Measurements from ENCODE around the gene C14orf180. TPM values are rescaled to one million over a fixed set of nuclear protein-coding genes. Genes with fewer than 3 reads are reported as not detected.

The C14orf180 gene
- polyA plus RNA-seq, 1 experiment, result not detected

DNA sequence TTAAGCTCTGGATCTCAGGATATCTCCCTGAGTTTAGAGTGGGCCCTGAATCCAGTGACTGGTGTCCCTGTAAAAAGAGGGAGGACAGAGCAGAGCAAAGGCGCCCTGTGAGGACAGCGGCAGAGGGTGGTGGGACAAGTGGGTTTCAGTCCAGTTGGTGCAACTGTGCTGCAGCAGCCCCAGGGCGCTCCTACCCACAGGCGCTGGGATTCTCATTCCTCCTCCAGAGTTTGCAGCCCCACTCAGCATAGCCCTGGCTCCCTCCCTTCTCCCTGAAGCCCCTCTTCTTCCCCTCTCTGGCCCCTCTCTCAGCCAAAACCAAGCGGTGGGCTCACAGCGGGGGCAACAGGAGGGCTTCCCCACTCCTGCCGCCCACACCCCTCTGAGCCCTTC is 23.4 kb downstream of the C14orf180 start:
- CTCF ChIA-PET, result no interaction called here
- peaks cover 16% of the 10 kb centered on the region for H3K27me3 ChIP-seq (ENCODE audit: control insufficient read depth, insufficient read depth, low read length)
- H3K27ac ChIP-seq (ENCODE audit: low read depth, low read length), result no peak overlapping the region
- TF ChIP-seq, protein P1, sequence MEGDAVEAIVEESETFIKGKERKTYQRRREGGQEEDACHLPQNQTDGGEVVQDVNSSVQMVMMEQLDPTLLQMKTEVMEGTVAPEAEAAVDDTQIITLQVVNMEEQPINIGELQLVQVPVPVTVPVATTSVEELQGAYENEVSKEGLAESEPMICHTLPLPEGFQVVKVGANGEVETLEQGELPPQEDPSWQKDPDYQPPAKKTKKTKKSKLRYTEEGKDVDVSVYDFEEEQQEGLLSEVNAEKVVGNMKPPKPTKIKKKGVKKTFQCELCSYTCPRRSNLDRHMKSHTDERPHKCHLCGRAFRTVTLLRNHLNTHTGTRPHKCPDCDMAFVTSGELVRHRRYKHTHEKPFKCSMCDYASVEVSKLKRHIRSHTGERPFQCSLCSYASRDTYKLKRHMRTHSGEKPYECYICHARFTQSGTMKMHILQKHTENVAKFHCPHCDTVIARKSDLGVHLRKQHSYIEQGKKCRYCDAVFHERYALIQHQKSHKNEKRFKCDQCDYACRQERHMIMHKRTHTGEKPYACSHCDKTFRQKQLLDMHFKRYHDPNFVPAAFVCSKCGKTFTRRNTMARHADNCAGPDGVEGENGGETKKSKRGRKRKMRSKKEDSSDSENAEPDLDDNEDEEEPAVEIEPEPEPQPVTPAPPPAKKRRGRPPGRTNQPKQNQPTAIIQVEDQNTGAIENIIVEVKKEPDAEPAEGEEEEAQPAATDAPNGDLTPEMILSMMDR (IDR thresholded peaks at IDR 0.05; ENCODE audit: low read depth, low read length), result no peak
- H3K4me3 ChIP-seq (ENCODE audit: low read depth, low read length), result no peak overlapping the region
- no peaks in the 10 kb centered on the region for H3K9me3 ChIP-seq (ENCODE audit: control insufficient read depth, insufficient read depth, low read length)
- no peak for DNase-seq (ENCODE audit: low read depth, low spot score)
- POLR2A ChIA-PET, result no interaction called here

DNA sequence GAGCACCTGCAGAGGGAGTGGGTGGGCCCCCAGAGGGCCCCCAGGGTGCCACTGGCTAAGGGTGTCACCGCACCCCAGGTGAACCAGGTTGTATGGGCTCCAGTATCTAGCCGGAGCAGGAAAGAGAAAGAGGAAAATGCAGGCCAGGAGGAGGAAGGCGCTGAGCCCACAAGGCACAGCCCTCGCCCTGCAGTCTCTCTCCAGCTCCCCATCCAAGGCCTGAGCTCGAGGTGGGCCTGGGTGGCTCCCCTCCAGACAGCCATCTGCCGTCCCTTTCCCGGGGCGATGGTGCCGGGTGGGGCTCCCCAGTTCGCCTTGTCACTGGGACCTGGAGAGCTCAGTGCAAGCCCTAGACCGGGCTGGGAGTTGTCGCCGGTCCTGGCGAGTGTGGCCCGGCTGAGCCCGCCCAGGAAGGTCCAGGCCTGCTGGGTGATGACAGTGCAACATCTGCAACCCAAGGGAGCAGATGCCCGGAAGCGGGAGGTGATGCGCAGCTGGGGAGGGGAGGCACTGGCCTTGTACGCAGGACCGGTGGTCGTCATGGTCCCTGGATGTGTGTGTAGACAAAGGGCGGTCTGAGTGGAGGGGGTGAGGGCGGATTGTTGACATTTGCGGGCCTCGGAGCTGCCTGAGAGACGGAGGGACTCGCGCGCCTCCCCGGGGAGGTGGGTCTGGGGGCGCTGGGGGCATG is 24.3 kb downstream of the C14orf180 start:
- Histone ChIP-seq H3K27ac (ENCODE audit: low read depth, low read length) (no peak overlapping the region), H3K4me3 (ENCODE audit: low read depth, low read length) (no peak overlapping the region), H3K27me3 (ENCODE audit: control insufficient read depth, insufficient read depth, low read length) (peaks cover 16% of the 10 kb centered on the region), H3K9me3 (ENCODE audit: control insufficient read depth, insufficient read depth, low read length) (no peaks in the 10 kb centered on the region)
- POLR2A ChIA-PET, result no interaction called here
- CTCF ChIA-PET, result no interaction called here
- DNase-seq (ENCODE audit: low read depth, low spot score), result no peak
- TF ChIP-seq, protein P1 (IDR thresholded peaks at IDR 0.05; ENCODE audit: low read depth, low read length), result no peak

DNA sequence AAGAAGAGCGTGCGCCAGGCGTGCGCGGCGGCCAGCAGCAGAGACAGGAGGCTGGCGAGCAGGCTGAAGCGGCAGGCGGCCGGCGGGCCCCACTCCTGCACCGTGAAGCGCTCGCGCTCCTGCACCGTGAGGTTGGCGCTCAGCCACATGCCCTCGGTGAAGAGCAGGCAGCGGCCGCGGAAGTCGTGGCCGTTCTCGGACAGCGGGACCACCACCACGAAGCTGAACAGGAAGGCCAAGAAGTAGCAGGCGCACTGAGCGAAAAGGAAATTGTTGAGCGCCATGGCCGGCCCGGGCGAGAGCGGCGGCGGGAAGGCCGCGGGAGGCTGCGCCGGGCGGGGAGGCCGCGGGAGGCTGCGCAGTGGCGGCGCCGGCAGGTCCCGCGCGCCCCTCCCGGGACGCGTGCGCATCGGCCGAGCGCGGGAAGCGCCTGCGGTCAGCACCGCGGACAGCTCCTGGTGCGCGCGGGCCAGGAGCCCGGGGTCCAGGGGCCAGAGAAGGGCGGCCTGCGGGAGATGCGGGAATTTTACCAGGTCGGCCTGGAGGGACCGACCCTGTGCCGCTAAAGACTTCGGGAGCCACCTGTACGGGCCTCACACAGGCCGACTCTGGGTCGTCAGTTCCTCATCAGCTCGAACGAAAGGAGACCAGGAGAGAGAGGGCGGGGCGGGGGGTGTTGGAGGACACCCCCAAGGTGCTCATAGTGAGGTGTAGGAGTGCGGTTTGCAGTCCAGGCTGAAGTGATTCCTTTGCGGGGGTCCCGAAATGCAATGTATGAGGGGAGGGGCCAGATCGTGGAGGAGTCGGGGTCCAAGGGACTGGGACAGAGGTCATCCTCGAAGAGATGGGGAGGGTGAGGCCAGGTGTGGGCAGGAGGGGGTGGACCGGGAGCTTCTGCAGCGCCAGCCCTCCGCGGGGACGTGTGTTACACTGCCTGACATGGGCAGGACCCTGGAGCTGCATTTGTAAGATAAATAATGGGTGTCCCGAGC is 25.2 kb downstream of the C14orf180 start, which contains the start of gene TMEM179:
TMEM179 (minus strand) TSS at position 315 of the 992 bp plus-strand sequence; CDS start at position 284, 31 bp downstream.
- Histone ChIP-seq H3K4me3 (ENCODE audit: low read depth, low read length) (no peak within 1 kb of the TSS), H3K27me3 (ENCODE audit: control insufficient read depth, insufficient read depth, low read length) (peaks cover 16% of the 10 kb centered on the region), H3K27ac (ENCODE audit: low read depth, low read length) (no peak within 1 kb of the TSS), H3K9me3 (ENCODE audit: control insufficient read depth, insufficient read depth, low read length) (no peaks in the 10 kb centered on the region)
- DNase-seq (ENCODE audit: low read depth, low spot score), result no peak
- TF ChIP-seq, protein P1 (IDR thresholded peaks at IDR 0.05; ENCODE audit: low read depth, low read length), result no peak
- CTCF ChIA-PET, result no interaction called here
- POLR2A ChIA-PET, result no interaction called here

DNA sequence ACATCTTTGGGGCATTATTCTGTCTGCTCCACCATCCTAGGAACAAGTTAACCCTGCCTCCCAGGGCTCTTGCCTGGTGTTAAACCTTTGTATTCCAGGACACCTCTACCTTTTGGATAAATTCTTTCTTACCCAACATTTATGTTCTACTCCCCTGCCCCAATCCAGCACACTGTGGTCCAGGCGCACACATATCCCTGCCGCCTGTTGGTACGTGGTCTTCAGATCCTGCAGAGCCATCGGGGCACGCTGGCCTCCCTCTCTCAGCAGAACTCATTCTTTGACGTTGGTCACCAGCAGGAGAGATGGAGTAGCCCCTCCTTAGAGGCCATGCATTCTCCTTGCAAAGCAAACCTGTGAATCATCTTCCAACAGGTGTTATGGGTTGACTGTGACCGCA is 30.1 kb downstream of the C14orf180 start:
- ChIA-PET CTCF (no interaction called here), POLR2A (no interaction called here)
- Histone ChIP-seq H3K4me3 (ENCODE audit: low read depth, low read length) (no peak overlapping the region), H3K9me3 (ENCODE audit: control insufficient read depth, insufficient read depth, low read length) (no peaks in the 10 kb centered on the region), H3K27me3 (ENCODE audit: control insufficient read depth, insufficient read depth, low read length) (peaks cover 9% of the 10 kb centered on the region), H3K27ac (ENCODE audit: low read depth, low read length) (no peak overlapping the region)
- no peak for DNase-seq (ENCODE audit: low read depth, low spot score)
- TF ChIP-seq, protein P1 (IDR thresholded peaks at IDR 0.05; ENCODE audit: low read depth, low read length), result no peak
